Type B pancreatic cell (in vitro differentiated cells): ENCODE results near the gene TLE1. TPM values are rescaled to one million over a fixed set of nuclear protein-coding genes. Genes with fewer than 3 reads are reported as not detected.
A peak's percentile ranks its signal among the peaks of the same experiment; 100 is the strongest.
"Not testable (repeated sequence)": the region's sequence is repeated elsewhere in the genome, so short reads cannot be mapped to it uniquely, and the experiment has no call there.

Experiments
- DNase-seq: peaks from one replicate; pipeline ENCODE4 v3.0.0; 2021; ENCODE audit warnings: mixed read lengths; ENCODE audit not compliant: unreplicated experiment; ENCODE audit errors: extremely low spot score
- H3K27ac Mint-ChIP-seq: 2 replicates; pipeline ENCODE4 v1.8.0; 2021; ENCODE audit warnings: mild to moderate bottlenecking, mixed read lengths
- H3K27me3 Mint-ChIP-seq: 2 replicates; pipeline ENCODE4 v1.8.0; 2021; ENCODE audit warnings: mixed read lengths
- H3K36me3 Mint-ChIP-seq: 2 replicates; pipeline ENCODE4 v1.8.0; 2021; ENCODE audit warnings: mixed read lengths
- H3K4me1 Mint-ChIP-seq: one replicate; pipeline ENCODE4 v1.8.0; 2021; ENCODE audit warnings: mixed read lengths; ENCODE audit not compliant: unreplicated experiment
- H3K4me3 Mint-ChIP-seq: 2 replicates; pipeline ENCODE4 v1.8.0; 2021; ENCODE audit warnings: mild to moderate bottlenecking, mixed read lengths
- H3K9me3 Mint-ChIP-seq: 2 replicates; pipeline ENCODE4 v1.8.0; 2021; ENCODE audit warnings: mixed read lengths
- total RNA-seq: library from RNA; stranded (reverse); gene quantifications from 2 replicates; pipeline ENCODE4 v1.2.1, GENCODE V29; 2021; ENCODE audit warnings: low replicate concordance
- TF ChIP-seq, protein P1 (sequence below): fragments of 200-600 bp; sonication (generic); conservative IDR thresholded peaks from 2 replicates; pipeline ENCODE4 v1.5.0; 2021; ENCODE audit warnings: antibody characterized with exemption, mild to moderate bottlenecking

Gene TLE1
- total RNA-seq, 1 donor from 2014 or later: 99.6 TPM

GRCh38 chr9:81608289-81608657 is 81.1 kb downstream of the TLE1 start:
- no peaks in the 10 kb centered on the region for H3K9me3 Mint-ChIP-seq
- DNase-seq: no peak
- H3K36me3 Mint-ChIP-seq: peaks cover 64% of the 10 kb centered on the region
- H3K4me1 Mint-ChIP-seq: peaks cover 34% of the 10 kb centered on the region
- TF ChIP-seq, protein P1, sequence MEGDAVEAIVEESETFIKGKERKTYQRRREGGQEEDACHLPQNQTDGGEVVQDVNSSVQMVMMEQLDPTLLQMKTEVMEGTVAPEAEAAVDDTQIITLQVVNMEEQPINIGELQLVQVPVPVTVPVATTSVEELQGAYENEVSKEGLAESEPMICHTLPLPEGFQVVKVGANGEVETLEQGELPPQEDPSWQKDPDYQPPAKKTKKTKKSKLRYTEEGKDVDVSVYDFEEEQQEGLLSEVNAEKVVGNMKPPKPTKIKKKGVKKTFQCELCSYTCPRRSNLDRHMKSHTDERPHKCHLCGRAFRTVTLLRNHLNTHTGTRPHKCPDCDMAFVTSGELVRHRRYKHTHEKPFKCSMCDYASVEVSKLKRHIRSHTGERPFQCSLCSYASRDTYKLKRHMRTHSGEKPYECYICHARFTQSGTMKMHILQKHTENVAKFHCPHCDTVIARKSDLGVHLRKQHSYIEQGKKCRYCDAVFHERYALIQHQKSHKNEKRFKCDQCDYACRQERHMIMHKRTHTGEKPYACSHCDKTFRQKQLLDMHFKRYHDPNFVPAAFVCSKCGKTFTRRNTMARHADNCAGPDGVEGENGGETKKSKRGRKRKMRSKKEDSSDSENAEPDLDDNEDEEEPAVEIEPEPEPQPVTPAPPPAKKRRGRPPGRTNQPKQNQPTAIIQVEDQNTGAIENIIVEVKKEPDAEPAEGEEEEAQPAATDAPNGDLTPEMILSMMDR: no peak
- no peak overlapping the region for H3K27ac Mint-ChIP-seq
- no peaks in the 10 kb centered on the region for H3K27me3 Mint-ChIP-seq
- no peak overlapping the region for H3K4me3 Mint-ChIP-seq

DNA sequence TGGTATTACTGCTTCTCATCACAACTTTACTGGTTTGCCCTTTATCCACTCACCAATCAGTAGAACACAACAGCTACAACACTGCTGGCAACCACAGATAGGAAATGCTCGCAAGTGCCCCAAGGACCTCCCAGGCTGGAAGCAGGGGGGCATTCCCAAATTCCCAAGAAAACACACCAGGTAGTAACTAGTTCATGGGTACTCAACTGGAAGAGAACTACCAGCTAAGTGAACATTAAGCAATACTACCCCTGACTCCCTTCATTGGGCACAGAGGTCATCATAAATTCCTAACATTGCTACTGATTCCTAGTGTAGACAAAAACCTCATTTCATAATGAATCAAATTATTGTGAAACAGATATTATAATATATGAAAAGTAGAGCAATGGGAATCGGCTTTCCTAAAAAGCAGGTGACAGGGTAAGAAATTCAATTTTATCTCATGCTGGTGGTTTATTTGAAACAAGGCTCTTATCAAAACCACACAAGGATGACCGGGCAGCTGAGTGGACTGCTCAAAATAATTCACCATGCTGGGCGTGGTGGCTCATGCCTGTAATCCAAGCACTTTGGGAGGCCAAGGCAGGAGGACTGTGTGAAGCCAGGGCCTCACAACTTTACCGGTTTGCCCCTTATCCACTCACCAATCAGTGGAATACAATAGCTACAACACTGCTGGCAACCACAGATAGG is 81.6 kb downstream of the TLE1 start:
- TF ChIP-seq, protein P1: no peak
- H3K36me3 Mint-ChIP-seq: peaks cover 69% of the 10 kb centered on the region
- H3K9me3 Mint-ChIP-seq: no peaks in the 10 kb centered on the region
- no peak overlapping the region for H3K27ac Mint-ChIP-seq
- peaks cover 30% of the 10 kb centered on the region for H3K4me1 Mint-ChIP-seq
- DNase-seq: no peak
- H3K27me3 Mint-ChIP-seq: no peaks in the 10 kb centered on the region
- no peak overlapping the region for H3K4me3 Mint-ChIP-seq

DNA sequence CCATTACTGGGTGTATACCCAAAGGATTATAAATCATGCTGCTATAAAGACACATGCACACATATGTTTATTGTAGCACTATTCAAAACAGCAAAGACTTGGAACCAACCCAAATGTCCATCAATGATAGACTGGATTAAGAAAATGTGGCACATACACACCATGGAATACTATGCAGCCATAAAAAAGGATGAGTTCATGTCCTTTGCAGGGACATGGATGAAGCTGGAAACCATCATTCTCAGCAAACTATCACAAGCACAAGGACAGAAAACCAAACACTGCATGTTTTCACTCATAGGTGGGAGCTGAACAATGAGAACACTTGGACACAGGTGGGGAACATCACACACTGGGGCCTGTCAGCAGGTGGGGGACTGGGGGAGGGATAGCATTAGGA is 83.1 kb downstream of the TLE1 start:
- not testable (repeated sequence) for H3K4me3 Mint-ChIP-seq, DNase-seq, H3K27me3 Mint-ChIP-seq, H3K9me3 Mint-ChIP-seq, H3K27ac Mint-ChIP-seq
- peaks cover 31% of the 10 kb centered on the region for H3K4me1 Mint-ChIP-seq
- peaks cover 74% of the 10 kb centered on the region for H3K36me3 Mint-ChIP-seq

DNA sequence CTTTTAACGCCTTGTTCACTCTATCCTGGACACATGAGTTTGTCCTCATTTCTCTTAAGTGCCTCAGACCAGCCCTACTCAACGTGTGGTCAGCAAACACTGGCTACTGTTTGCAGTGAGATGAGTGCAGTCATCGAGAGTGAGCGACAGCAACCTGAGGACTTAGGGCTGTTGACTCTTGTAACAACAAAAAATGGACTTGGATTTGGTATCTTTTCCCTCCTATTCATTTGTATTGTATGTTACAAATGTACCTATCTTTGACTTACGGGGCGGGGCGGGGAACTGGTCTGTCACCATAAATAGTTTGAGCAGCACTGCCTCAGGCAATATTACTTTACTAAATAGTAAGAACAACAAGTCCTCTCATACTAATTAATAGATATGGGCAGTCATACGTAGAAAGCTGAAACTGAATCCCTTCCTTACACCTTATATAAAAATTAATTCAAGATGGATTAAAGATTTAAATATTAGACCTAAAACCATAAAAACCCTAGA is 84.1 kb downstream of the TLE1 start:
- Mint-ChIP-seq H3K4me1 (peaks cover 25% of the 10 kb centered on the region), H3K36me3 (peaks cover 69% of the 10 kb centered on the region), H3K27ac (peak overlapping the region; percentile 48), H3K4me3 (no peak overlapping the region), H3K27me3 (peaks cover 5% of the 10 kb centered on the region), H3K9me3 (no peaks in the 10 kb centered on the region)
- DNase-seq: no peak
- TF ChIP-seq, protein P1: no peak

DNA sequence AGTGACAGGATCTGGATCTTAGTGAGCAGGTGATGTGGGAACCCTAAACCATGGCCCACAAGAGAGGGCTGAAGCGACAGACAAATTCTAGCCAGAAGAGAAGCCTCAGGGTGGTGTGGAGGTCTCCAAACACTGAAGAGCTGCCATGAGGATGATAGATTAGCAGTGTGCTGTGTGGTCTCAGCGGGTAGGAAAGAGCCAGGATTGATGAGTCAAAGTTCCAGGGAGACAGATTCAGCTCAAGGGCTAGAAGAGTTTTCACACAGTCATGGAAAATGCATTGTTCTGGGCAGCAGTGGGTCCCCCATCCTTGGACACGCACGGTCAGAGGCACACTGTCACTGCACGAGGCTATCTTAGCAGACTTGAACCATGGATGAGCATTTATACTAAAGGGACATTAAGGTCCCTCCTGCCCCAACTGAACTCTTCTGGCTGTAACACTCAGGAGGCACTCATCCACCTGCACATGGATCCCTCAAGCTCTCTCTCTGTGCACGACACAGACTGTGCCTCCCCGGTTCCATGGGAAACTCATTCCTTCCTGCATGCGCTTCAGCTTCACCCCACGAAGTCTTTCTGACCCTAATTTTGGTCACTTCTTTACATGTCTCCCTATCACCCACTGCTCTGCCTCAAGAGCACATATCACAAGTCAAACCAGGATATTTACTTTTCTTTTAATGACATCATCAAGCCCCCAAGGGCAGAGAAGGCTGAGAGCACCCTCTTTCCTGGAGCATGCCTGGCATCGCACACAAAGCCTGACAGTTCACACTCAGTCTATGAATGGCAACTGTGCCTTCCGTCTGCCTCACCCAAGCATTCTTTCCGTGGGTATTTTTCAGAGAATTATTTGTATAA is 84.8 kb downstream of the TLE1 start:
- Mint-ChIP-seq H3K9me3 (no peaks in the 10 kb centered on the region), H3K27me3 (peaks cover 5% of the 10 kb centered on the region)

More for the DNA sequence above, 84.8 kb downstream of the TLE1 start:
- H3K4me1 Mint-ChIP-seq: peaks cover 26% of the 10 kb centered on the region
- peak overlapping the region; percentile 48 for H3K27ac Mint-ChIP-seq
- peak overlapping the region; percentile 37 for H3K4me3 Mint-ChIP-seq
- peaks cover 74% of the 10 kb centered on the region for H3K36me3 Mint-ChIP-seq
- DNase-seq: no peak
- TF ChIP-seq, protein P1: no peak
